ENCODE data around the gene SCD5.

SCD5 gene

GRCh38 chr4:82584931-82585330 is 213.7 kb downstream of the SCD5 start:
- no peak for DNase-seq

GRCh38 chr4:82583897-82584587 is 214.6 kb downstream of the SCD5 start:
- DNase-seq = no peak

GRCh38 chr4:82579932-82580331 is 218.7 kb downstream of the SCD5 start:
- DNase-seq = no peak

All from right forelimb (tissue), 1 donor.